ENCODE data around the gene ROCK2.

ROCK2 gene

DNA sequence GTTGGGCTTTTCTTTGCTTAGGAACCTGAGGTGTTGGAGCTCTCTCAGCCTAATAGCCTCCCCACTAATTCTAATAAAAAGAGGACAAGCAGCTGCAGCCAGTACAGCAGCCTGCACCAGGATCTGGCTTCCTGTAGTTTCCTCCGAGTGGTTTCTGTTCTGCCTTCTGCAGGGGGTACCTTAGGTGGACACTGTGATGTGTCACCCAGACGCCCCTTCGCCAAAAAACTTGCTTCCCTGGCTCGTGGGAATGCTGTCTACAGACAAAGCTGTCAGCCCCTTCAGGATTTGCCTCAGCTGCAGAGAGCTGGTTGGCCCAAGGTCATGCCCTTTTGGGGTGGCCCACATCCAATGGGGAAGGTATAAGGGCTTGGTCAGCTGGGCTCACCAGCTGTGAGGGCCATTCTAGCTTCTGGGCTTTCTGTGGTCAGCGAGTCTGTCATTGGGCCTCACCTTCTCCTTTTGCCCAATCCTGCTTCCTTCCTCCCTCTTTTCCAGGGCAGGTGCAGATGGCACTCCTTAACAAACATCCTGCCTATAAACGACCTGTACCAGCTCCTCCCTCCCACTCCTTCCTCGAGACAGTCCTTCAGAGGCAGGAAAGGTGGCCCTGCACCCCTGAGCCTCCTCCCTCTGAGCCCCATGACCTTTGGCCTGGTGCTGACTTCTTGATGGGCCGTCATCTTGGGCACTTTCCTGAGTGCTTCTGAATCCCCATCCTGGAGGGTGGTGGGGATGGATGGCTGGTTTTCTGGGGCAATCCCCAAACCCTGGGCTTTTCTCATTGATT, 44.0 kb upstream of the ROCK2 start:
- peak overlapping the region; percentile 69 for H3K4me2 ChIP-seq (ENCODE audit: low read depth, low read length, poor library complexity, severe bottlenecking)
- H3K4me3 ChIP-seq (ENCODE audit: low read length, poor library complexity, severe bottlenecking) = peak overlapping the region; percentile 46
- H3K9me2 ChIP-seq (replicated peaks; ENCODE audit: low read depth, low read length) = no peaks in the 10 kb centered on the region
- no peaks in the 10 kb centered on the region for H3K79me2 ChIP-seq (ENCODE audit: insufficient read depth, low read length)
- H3F3A ChIP-seq (ENCODE audit: low read depth) = peaks cover 9% of the 10 kb centered on the region; the same call in 1 of the 2 replicates
- H3K9ac ChIP-seq (ENCODE audit: low read depth, low read length, poor library complexity, severe bottlenecking) = peak overlapping the region; percentile 79
- no peaks in the 10 kb centered on the region for H3K9me3 ChIP-seq (ENCODE audit: insufficient read depth, low read depth, low read length)
- no peaks in the 10 kb centered on the region for H3K27me3 ChIP-seq (ENCODE audit: insufficient read depth, low read length, poor library complexity, severe bottlenecking)
- TF ChIP-seq, protein P1, sequence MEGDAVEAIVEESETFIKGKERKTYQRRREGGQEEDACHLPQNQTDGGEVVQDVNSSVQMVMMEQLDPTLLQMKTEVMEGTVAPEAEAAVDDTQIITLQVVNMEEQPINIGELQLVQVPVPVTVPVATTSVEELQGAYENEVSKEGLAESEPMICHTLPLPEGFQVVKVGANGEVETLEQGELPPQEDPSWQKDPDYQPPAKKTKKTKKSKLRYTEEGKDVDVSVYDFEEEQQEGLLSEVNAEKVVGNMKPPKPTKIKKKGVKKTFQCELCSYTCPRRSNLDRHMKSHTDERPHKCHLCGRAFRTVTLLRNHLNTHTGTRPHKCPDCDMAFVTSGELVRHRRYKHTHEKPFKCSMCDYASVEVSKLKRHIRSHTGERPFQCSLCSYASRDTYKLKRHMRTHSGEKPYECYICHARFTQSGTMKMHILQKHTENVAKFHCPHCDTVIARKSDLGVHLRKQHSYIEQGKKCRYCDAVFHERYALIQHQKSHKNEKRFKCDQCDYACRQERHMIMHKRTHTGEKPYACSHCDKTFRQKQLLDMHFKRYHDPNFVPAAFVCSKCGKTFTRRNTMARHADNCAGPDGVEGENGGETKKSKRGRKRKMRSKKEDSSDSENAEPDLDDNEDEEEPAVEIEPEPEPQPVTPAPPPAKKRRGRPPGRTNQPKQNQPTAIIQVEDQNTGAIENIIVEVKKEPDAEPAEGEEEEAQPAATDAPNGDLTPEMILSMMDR (conservative IDR thresholded peaks at IDR 0.05; ENCODE audit: low read length) = no peak
- no peak for TF ChIP-seq EZH2phosphoT487 (IDR thresholded peaks at IDR 0.05; ENCODE audit: borderline replicate concordance)
- H3K4me1 ChIP-seq (ENCODE audit: insufficient read depth, low read length, poor library complexity, severe bottlenecking) = peaks cover 56% of the 10 kb centered on the region
- no peaks in the 10 kb centered on the region for H3K36me3 ChIP-seq (ENCODE audit: insufficient read depth, low read length)
- no peak overlapping the region for H2AFZ ChIP-seq (ENCODE audit: low read length)
- no peaks in the 10 kb centered on the region for H4K20me1 ChIP-seq (ENCODE audit: insufficient read depth, low read length, poor library complexity, severe bottlenecking)

DNA sequence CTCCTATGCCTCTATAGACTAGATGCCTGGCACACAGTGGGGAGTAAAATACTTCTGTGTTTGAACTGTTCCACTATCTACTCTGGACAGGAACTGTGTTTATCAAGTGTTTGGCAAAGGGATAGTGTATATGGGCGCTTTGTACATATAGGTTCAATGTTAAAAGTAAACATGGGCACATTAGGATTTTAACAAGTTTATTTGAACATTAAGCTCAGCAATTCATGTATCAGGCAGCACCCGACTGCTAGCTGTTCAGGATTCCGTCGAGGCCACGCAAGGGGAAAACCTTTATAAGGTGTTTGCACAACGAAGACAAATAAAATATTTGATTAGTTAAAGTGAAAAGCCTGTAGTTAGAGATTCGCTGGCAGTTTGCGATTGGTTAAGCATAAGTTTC, 43.4 kb upstream of the ROCK2 start:
- Histone ChIP-seq H3K4me3 (ENCODE audit: low read length, poor library complexity, severe bottlenecking) (peak overlapping the region; percentile 46), H3K4me1 (ENCODE audit: insufficient read depth, low read length, poor library complexity, severe bottlenecking) (peaks cover 56% of the 10 kb centered on the region), H2AFZ (ENCODE audit: low read length) (no peak overlapping the region), H3K27me3 (ENCODE audit: insufficient read depth, low read length, poor library complexity, severe bottlenecking) (no peaks in the 10 kb centered on the region), H3K9me3 (ENCODE audit: insufficient read depth, low read depth, low read length) (no peaks in the 10 kb centered on the region), H4K20me1 (ENCODE audit: insufficient read depth, low read length, poor library complexity, severe bottlenecking) (no peaks in the 10 kb centered on the region), H3K4me2 (ENCODE audit: low read depth, low read length, poor library complexity, severe bottlenecking) (peak overlapping the region; percentile 69), H3K9me2 (replicated peaks; ENCODE audit: low read depth, low read length) (no peaks in the 10 kb centered on the region), H3K36me3 (ENCODE audit: insufficient read depth, low read length) (no peaks in the 10 kb centered on the region), H3K9ac (ENCODE audit: low read depth, low read length, poor library complexity, severe bottlenecking) (peak overlapping the region; percentile 79), H3F3A (ENCODE audit: low read depth) (peaks cover 9% of the 10 kb centered on the region; the same call in 1 of the 2 replicates), H3K79me2 (ENCODE audit: insufficient read depth, low read length) (no peaks in the 10 kb centered on the region)
- TF ChIP-seq, protein P1 (conservative IDR thresholded peaks at IDR 0.05; ENCODE audit: low read length) = no peak
- TF ChIP-seq EZH2phosphoT487 (IDR thresholded peaks at IDR 0.05; ENCODE audit: borderline replicate concordance) = no peak

DNA sequence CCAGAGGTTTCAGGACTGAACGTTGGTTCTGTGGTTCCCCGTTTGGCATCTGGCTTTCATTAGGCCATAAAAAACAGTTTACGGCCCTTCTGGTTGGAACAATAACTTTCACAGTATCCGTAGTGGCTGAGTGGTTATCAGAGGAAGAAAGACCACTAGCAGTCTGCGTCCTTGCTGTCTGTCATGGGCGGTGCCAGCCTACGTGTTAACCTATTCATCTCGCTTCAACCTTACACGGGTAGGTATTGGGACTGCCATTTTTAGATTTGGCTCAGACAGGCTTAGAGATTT, 42.6 kb upstream of the ROCK2 start:
- Histone ChIP-seq H3K9me2 (replicated peaks; ENCODE audit: low read depth, low read length) (no peaks in the 10 kb centered on the region), H3K9ac (ENCODE audit: low read depth, low read length, poor library complexity, severe bottlenecking) (peak overlapping the region; percentile 79), H3K36me3 (ENCODE audit: insufficient read depth, low read length) (no peaks in the 10 kb centered on the region), H3K4me3 (ENCODE audit: low read length, poor library complexity, severe bottlenecking) (peak overlapping the region; percentile 46), H3K9me3 (ENCODE audit: insufficient read depth, low read depth, low read length) (no peaks in the 10 kb centered on the region), H3F3A (ENCODE audit: low read depth) (peaks cover 9% of the 10 kb centered on the region; the same call in 1 of the 2 replicates), H2AFZ (ENCODE audit: low read length) (no peak overlapping the region), H3K4me1 (ENCODE audit: insufficient read depth, low read length, poor library complexity, severe bottlenecking) (peaks cover 56% of the 10 kb centered on the region), H3K27me3 (ENCODE audit: insufficient read depth, low read length, poor library complexity, severe bottlenecking) (no peaks in the 10 kb centered on the region), H3K4me2 (ENCODE audit: low read depth, low read length, poor library complexity, severe bottlenecking) (peak overlapping the region; percentile 69), H3K79me2 (ENCODE audit: insufficient read depth, low read length) (no peaks in the 10 kb centered on the region), H4K20me1 (ENCODE audit: insufficient read depth, low read length, poor library complexity, severe bottlenecking) (no peaks in the 10 kb centered on the region)
- TF ChIP-seq, protein P1 (conservative IDR thresholded peaks at IDR 0.05; ENCODE audit: low read length) = no peak
- no peak for TF ChIP-seq EZH2phosphoT487 (IDR thresholded peaks at IDR 0.05; ENCODE audit: borderline replicate concordance)

Data from Loucy (cell line).